GM15510 (cell line): ENCODE data around the gene KRIT1.

Experiments
- POLR2A ChIP-seq: IDR thresholded peaks from 3 replicates; pipeline ENCODE4 v1.6.1; 2011; ENCODE audit warnings: borderline replicate concordance; ENCODE audit not compliant: insufficient read length; ENCODE audit errors: extremely low read depth

The KRIT1 gene

DNA sequence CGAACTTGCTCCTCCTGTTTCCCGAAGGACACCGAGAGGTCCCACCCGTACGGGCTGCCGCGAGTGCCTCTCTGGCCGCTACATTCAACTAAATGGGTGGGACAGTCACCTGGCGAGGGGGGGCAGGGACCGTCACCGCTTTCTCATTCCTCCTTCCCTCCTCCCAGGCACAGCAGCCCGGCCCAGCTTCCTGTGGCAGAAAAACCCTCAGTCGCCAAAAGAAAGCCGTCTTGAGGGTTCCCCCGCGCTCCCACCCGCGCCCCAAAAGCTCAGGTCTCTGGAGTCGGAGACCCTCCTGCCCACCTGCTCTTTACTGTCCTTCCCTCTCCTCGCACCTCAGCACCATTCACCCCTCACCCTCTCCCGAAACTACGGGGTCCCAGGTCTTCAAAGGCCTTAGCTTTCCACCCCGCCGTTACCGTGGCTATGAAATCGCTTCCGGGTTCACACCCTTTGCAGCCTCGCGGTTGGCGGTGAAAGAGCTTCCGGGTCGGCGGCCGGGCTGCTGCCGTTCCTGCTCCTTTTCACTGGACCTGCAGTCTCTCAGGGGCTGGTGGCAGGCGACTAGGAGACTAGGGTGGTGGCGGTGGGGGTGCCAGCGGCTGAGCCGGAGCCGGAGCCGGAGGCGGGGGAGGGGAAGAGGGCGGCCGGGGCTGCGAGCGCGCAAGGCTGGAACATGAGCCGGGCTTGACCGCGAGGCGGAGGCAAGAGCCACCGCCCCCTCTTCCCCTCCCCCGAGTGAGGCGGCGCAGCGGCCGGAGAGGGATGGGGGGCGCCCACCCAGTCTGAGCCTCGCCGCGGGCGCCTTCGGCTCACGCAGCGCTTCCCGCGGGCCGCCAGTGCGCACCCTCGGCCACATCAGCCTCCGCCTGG is at the start of gene KRIT1, which contains the start of gene ANKIB1:
Gene KRIT1 (minus strand): TSS at position 428 of the 873 bp plus-strand sequence. CDS start 3,779 bp downstream, outside the sequence.
Gene ANKIB1 (plus strand): TSS at position 488 of the 873 bp plus-strand sequence. CDS start 49,005 bp downstream, outside the sequence.
- TF ChIP-seq POLR2A: peak; percentile 71

DNA sequence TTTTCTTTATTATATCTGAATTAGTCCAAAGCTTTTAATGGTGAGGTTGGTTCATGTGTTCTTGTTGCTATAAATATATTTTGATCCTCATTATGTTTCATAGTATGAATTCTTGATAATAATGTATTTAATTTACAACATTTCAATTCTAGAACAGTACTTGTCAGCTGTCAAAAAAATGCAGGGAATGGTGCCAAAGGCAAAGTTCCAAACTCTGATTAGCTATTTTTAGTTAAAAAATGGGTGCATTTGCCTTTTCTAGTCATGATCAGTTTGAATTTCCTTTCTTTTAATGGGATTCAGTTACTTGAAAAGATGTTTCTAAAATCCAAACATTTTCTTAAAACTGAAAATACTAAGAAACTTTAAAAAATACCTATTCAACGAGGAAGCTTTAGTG is 49.7 kb upstream of the KRIT1 start:
- TF ChIP-seq POLR2A: no peak

DNA sequence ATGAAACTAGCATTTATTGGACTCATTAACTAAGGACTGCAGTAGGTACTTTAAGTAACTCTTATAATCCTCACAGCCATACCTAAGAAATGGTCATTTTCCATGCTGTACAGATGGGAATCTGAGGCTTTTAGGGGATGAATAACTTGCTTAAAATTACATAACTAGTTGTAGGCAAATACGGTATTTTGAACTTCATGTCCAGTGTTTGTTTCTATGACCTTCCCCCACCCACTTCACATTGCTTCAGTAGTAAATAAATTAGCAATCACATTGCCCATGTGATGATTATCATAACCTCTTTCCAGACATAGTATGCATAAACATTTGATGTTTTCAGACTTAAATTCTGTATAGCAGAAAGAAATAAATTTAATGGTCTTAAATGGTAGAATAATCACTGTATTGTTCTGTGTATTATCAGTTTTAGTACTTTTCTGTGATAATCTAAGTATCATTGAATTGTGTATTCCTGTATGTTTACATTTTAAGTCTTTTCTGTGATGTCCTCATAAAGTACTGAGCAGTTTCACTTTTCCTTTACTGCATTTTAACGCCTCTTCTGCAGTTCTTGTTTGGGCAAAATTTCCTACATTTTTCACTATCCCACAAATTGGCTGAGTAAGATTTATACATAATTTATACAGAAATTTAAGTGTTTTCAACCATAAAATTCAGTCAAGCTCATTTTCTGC is 48.3 kb upstream of the KRIT1 start:
- TF ChIP-seq POLR2A: no peak

DNA sequence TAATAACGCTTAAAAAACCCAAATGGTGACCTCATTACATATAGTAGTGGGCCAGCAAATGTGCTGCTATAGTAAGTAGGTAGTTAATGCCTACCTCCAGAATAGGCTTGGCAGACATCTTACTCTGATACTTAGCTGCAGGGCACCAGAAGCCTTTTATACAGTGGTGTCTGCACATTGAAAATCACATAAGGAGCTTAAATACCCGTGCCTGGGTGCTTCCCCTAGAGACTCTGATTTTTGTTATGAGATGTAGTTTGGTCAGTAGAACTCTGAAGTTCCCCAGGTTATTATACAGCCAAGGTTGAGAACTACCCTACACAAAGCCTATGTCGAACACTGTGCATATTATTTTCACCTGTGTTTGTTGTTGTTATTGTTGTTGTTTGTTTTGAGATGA is 47.3 kb upstream of the KRIT1 start:
- no peak for TF ChIP-seq POLR2A

DNA sequence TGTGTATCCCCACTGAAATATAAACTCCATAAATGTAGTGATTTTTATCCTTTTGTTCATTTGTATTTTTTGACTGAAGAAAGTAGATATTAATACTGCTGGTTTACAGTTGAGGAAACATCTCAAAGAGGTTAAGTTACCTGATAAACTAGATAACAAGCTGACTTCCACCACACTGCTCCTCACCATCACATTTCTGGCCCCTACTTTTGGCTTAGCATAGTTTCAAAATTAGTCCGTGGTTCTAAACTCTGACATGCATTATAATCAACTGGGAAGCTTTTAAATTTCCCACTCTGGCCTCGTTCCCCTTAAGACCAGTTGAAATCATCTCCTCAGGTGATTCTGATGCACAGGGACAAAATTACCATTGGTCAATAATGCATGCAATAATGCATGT is 43.6 kb upstream of the KRIT1 start:
- TF ChIP-seq POLR2A: no peak

DNA sequence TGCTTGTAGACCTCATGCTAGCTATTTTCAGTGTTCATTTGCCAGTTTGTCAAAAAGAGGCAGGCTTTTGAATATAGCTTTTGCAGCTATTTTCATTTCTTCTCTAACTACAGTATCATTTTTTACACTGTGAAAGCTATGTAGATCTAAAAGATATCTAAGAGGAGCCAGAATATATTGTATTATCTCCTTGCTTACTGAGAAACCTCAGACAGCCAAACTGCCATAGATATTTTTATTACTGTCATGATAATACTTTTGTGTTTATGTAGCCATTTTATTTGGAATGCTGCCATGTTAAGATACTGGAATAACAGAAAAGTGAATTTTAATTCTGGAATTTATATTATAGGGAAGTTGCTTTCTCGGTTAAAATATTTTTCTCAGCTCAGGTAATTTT is 37.2 kb upstream of the KRIT1 start:
- no peak for TF ChIP-seq POLR2A

DNA sequence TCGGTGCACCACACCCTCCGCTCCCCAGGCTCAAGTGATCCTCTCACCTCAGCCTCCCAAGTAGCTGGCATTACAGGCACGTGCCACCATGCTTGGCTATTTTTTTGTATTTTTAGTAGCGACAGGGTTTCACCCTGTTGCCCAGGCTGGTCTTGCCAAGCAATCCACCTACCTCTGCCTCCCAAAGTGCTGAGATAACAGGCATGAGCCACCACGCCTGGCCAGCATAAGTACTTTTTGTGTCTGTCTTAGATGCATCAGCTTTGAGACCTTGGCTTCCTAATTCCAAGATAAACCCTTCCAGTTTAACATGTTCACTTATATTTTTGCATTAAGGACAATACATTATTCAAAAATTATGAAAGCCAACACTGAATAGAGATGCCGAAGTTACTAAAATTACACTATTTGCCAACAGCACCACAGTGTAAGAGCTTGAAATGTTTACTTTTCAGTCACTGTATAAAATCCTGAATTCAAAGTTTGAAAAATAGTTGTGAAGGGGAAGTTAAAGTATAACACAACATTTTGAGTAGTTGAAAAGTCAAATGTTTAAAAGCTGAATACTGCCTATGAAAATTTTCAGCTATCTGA is 36.6 kb upstream of the KRIT1 start:
- no peak for TF ChIP-seq POLR2A

DNA sequence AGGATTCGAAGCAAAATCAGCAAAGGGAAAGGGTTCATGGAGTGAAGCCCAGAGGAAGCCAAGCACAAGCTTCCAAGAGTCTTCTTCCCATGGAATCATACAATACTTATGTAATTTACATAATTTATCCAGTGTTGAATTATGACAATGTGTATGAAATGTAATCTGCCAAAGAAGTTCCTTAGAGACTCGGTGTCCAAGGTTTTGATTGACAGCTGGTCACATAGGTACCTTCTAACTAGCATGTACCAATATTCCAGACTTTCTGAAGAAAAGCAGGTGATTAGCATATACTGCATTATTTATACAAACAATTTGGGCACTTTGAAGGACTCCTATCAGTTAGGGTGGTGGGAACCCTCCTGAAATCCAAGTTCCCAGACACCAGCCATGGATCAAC is 35.3 kb upstream of the KRIT1 start:
- no peak for TF ChIP-seq POLR2A

DNA sequence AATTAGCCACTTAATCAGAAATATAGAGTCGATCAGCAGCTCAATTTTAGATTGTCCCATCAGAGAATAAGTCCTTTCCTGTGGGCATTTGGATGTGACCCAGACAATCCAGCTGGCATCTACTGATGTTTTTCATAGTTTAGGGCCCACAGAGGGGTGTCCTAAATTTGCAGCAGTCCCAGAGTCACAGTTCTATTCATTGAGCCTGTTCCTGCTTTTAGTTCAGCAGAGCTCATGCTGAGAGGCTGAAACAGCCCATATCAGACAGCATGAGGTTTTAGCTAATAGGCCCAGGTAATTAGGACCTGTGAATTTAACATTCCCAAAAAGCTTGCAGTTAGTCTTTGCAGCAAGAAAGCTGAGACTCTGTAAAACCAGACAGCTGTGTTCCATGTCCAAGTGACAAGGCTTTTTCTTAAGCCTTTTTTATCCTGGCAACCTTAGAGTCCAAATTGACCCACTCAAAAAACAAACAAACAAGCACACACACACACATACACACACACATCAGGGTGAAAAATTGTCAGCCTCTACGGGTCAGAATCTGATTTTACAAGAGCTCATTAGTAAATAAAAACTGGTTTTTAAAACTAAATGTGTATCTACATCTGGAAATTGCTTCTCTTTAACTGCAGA is 33.8 kb upstream of the KRIT1 start:
- no peak for TF ChIP-seq POLR2A

DNA sequence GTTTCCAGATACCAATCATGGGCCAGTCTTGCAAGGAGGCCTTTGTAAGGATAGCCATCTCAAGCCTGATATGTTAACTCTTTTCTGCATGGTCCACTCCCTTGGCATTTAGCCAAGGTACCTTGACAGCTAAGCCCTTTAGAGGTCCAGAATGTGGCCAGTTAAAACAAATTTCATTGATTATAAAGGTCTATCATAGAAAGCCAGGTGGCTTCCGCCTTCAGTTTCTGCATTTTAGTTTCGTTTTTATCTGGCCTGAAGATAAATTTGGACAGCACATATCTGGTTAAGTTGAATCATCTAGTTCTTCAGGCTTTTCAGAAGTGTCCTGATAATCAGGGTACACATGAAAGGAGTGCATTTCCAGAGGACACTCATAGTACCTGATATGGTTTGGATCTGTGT is 30.7 kb upstream of the KRIT1 start:
- TF ChIP-seq POLR2A: no peak

DNA sequence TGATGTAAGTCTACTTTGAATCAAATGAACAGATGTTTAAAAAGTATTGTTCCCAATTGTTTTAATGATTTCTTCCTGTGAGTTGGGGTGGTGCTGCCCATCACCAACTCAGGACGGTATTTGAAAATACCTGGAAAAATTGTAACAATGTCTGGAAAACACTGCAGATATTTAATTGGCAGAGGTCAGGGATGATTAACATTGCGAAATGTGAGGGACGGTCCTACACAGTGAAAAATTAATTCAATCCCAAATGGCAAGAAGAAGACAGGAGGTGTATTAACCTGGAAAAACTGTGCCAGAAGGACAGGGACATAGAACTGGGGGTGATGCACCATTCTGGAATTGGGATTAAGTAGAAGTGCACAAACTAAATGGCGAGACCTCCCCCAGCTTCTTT is 29.6 kb upstream of the KRIT1 start:
- no peak for TF ChIP-seq POLR2A

DNA sequence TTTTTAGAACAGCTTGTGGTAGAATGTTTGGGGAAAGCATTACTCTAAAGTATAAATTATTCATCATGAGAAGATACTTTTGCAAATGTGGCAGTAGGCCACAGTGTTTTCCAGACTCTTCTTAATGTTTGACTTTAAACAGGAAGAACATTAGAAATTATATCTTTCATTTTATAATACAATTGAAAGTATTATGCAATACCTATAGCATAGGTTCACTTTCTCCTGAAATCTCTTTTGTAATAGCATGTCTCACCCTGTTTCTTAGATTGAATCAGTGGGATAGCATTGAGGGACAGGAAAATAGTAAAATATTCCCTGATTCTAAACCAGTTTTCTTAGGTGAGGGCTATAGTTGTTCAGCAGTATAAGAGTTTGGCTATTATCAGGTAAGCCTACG is 23.2 kb upstream of the KRIT1 start:
- no peak for TF ChIP-seq POLR2A

DNA sequence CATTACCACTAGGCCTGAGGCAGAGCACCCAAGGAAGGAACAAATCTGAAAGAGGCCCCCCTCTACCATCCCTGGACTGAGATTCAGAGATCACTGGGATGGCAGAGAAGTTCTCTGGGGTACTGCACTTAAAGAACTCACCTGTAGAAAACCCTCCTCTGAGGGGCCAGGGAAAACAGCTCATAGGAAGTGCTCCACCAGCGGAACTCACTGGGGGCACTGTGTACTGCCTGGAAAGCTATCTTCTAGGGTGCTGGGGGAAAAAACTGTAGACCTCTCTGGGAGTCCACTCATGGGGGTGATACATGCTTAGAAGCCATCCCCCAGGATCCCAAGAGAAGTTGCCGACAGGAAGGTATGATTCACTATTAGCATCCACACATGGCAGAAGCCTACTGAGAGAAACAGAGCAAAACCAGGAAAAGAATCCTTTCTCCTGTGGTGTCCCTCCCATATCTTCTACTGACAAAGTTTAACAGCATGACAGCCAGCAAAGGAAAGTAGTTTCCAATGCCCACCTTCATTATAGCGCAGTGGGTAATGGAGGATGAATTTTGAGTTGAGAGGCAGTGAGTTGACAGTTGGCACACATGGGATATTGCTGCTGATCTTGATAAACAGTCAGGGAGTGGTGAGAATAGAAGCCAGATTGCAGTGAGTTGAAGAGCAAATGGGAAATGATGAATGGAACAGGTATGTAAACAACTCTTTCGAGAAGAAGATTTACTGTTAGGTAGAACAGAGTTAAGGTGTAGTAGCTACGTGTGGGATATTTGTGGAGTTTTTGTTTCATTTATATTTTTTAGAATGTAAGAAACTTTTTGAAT is 20.9 kb upstream of the KRIT1 start:
- TF ChIP-seq POLR2A: no peak

DNA sequence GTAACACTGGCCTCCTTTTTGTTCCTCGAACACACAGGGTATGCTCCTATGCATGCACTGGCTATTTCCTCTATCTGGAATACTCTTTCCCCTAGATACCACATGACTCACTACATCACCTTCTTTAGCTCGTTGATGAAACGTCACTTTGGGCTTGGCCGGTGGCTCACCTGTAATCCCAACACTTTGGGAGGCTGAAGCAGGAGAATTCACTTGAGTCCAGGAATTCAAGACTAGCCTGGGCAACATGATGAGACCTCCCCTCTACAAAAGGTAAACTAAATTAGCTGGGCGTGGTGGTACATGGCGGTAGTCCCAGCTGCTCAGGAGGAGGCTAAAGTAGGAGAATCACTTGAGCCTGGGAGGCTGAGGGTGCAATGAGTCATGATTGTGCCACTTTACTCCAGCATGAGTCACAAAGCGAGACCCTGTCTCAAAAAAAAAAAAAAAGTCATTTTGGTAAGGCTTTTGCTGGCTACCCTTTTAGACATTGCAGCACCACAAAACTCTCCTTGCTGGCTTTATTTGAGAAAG is 14.6 kb upstream of the KRIT1 start:
- no peak for TF ChIP-seq POLR2A

DNA sequence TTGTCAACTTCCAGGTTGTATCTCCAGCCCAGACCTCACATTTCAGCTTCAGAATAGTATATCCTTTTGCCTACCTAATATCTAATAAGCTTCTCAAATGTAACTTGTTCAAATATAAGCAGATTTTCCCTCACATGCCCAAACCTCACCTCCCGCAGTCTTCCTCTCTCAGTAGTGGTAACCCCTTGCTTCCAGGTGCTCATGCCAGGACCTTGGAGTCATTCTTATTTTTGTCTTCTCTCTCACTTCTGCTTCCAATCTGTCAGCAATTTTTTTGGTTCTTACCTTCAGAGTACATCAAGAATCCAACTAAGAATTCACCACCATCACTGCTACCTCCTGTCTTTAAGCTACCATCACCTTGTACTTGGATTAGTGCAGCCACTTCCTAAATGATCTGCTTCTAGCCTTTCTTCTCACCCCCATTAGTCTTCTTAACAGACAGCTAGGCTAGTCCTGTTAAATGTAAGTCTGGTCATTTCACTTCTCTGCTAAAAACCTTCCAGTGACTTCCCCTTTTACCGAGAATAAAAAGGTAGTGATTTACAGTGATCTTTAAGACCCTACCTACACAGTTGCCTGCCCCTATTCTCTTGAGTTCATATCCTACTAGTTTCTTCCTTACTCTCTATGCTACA is 14.0 kb upstream of the KRIT1 start:
- no peak for TF ChIP-seq POLR2A
